Kidney (tissue), 14 donors: ENCODE data around the gene TAF11L4. TPM values are rescaled to one million over a fixed set of nuclear protein-coding genes. Genes with fewer than 3 reads are reported as not detected.
A peak's percentile ranks its signal among the peaks of the same experiment; 100 is the strongest.
"Not testable (repeated sequence)": the region's sequence is repeated elsewhere in the genome, so short reads cannot be mapped to it uniquely, and the experiment has no call there.

Experiments
- DNase-seq, 5 donors: peaks; one replicate each; pipeline ENCODE4 v3.0.0-alpha.2; 2013 to 2020
- FAIRE-seq: peaks from 2 replicates; lab custom pipeline; 2012; peaks lifted over from hg19 to GRCh38; lab: Jason Lieb, UNC
- H3K27ac ChIP-seq, 2 donors: one replicate each; pipeline ENCODE4 v1.7.0; 2013; ENCODE audit warnings: low read depth in 2 of 2, low read length in 2 of 2, inconsistent platforms in 1 of 2
- H3K27me3 ChIP-seq: one replicate; pipeline ENCODE4 v1.7.1; 2013; ENCODE audit warnings: low read length, inconsistent platforms; ENCODE audit not compliant: control insufficient read depth, insufficient read depth
- H3K36me3 ChIP-seq, 3 donors: one replicate each; pipeline versions ENCODE4 v1.7.0 to v1.7.1; 2013; ENCODE audit warnings: low read length in 3 of 3, control low read depth in 1 of 3, inconsistent platforms in 1 of 3; ENCODE audit not compliant: insufficient read depth in 3 of 3, control insufficient read depth in 2 of 3
- H3K4me1 ChIP-seq, 3 donors: one replicate each; pipeline versions ENCODE4 v1.7.0 to v1.7.1; 2013; ENCODE audit warnings: low read length in 3 of 3, inconsistent platforms in 1 of 3, low read depth in 1 of 3; ENCODE audit not compliant: control insufficient read depth in 2 of 3, insufficient read depth in 2 of 3
- H3K4me3 ChIP-seq, 3 donors: one replicate each; pipeline versions ENCODE4 v1.7.0 to v1.8.1; 2013; ENCODE audit warnings: low read length in 3 of 3, control low read depth in 1 of 3, inconsistent platforms in 1 of 3
- H3K9ac ChIP-seq, 3 donors: one replicate each; pipeline versions ENCODE4 v1.7.0 to v1.7.1; 2013; ENCODE audit warnings: low read length in 3 of 3, control low read depth in 1 of 3, inconsistent platforms in 1 of 3
- H3K9me3 ChIP-seq, 3 donors: one replicate each; pipeline versions ENCODE4 v1.7.0 to v1.7.1; 2013; ENCODE audit warnings: low read length in 3 of 3, control low read depth in 1 of 3, inconsistent platforms in 1 of 3; ENCODE audit not compliant: control insufficient read depth in 2 of 3, insufficient read depth in 1 of 3
- intact Hi-C: fragments of 100-400 bp; cut with DNase I; formaldehyde crosslinking; loops from one replicate; pipeline ENCODE4 v1.11.1; 2022
- polyA plus RNA-seq: library from polyadenylated mRNA; stranded (reverse); fragments of 350-450 nt; fragmentation: Illumina TruSeq; extraction: RNeasy Lipid Tissue Mini Kit (QIAGEN cat#74804); gene quantifications from one replicate; pipeline ENCODE4 v1.2.3, GENCODE V29; 2014; ENCODE audit warnings: low read depth, low replicate concordance; ENCODE audit not compliant: insufficient read depth
- total RNA-seq: library from RNA; stranded (reverse); fragmentation: NEBNext Ultra II Directional; extraction: Animal tissue kit (Norgen Biotek cat#: 25700); gene quantifications from one replicate; pipeline ENCODE4 v1.2.1, GENCODE V29; 2021
- TF ChIP-seq, protein P1 (sequence below): IDR thresholded peaks from 3 replicates; pipeline ENCODE4 v1.5.1; 2012; ENCODE audit warnings: mild to moderate bottlenecking, moderate library complexity, borderline replicate concordance; ENCODE audit not compliant: insufficient read depth; ENCODE audit errors: extremely low read depth
- donor health status: control.
- donor health status: control.
- donor health status: control.
- donor health status: control.
- donor health status: control.
- donor health status: DM: yes; HTN: yes; CAD: no.
- donor health status: Normal renal cell carcinoma (clear cell type).

Gene TAF11L4
- total and polyA plus RNA-seq, 2 donors from 2014 or later: not detected

DNA sequence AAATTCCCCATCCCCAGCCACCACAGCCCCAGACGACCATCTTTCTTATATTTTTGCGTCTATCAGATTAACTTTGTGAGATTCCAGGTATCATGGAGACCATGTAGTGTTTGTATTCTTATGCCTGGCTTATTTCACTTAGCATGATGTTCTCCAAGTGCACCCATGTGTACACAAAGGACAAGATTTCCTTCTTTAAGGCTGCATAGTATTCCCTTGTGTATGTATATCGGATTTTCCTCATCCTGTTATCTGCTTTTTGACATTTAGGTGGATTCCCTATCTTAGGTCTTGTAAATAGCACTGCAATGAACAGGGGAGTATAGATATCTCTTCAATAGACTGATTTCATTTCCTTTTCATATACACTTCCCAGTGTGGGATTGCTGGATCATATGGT, 28.8 kb upstream of the TAF11L4 start:
- Histone ChIP-seq H3K9ac (no peak overlapping the region), H3K4me3 (no peak overlapping the region), H3K36me3 (no peaks in the 10 kb centered on the region), H3K9me3 (no peaks in the 10 kb centered on the region), H3K27ac (no peak overlapping the region), H3K27me3 (no peaks in the 10 kb centered on the region), H3K4me1 (no peaks in the 10 kb centered on the region)
- FAIRE-seq (no peak), DNase-seq (no peak)
- TF ChIP-seq, protein P1, sequence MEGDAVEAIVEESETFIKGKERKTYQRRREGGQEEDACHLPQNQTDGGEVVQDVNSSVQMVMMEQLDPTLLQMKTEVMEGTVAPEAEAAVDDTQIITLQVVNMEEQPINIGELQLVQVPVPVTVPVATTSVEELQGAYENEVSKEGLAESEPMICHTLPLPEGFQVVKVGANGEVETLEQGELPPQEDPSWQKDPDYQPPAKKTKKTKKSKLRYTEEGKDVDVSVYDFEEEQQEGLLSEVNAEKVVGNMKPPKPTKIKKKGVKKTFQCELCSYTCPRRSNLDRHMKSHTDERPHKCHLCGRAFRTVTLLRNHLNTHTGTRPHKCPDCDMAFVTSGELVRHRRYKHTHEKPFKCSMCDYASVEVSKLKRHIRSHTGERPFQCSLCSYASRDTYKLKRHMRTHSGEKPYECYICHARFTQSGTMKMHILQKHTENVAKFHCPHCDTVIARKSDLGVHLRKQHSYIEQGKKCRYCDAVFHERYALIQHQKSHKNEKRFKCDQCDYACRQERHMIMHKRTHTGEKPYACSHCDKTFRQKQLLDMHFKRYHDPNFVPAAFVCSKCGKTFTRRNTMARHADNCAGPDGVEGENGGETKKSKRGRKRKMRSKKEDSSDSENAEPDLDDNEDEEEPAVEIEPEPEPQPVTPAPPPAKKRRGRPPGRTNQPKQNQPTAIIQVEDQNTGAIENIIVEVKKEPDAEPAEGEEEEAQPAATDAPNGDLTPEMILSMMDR: no peak
- intact Hi-C loops: no loop called here

DNA sequence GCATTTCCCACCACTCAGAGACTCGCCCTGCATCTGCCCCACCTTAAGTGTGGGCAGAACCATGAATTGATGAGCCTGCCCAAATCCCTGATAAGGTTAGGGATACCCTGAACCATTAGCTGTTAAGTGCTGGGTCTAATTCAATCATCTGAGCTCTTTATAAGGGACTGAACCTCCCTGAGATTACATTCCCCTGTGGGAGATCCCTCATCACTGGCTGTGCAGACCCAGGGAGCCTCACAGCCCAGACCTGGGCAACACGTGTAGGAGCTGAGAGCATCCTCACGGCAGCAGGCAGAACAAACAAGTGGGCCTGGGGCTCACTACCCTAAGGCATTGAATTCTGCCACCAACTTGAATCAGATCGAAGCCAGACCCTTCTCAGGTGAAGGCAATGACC, 24.2 kb upstream of the TAF11L4 start:
- no peaks in the 10 kb centered on the region for H3K27me3 ChIP-seq
- no peak overlapping the region for H3K27ac ChIP-seq
- H3K9me3 ChIP-seq: no peaks in the 10 kb centered on the region
- H3K4me3 ChIP-seq: no peak overlapping the region
- FAIRE-seq (no peak), DNase-seq (no peak)
- intact Hi-C loops: no loop called here
- H3K9ac ChIP-seq: no peak overlapping the region
- TF ChIP-seq, protein P1: no peak
- H3K36me3 ChIP-seq: no peaks in the 10 kb centered on the region
- no peaks in the 10 kb centered on the region for H3K4me1 ChIP-seq

DNA sequence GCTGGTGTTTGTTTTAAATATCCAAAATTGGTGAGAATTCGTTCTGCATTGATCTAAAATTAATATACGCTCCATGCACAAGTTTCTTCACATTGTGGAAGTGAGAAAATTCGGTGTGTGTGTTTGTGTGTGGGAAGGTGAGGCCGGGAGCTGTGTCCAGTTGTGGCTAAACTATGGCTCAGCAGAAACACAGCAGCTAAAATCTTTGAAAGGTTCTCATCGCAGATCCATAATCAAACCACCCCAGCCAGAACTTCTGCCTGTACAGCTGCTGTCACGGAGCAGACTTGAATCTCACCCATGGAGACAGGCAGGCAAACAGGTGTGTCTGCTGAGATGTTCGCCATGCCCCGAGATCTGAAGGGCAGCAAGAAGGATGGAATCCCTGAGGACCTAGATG, 23.7 kb upstream of the TAF11L4 start, which contains the start of gene TAF11L2:
Gene TAF11L2, plus strand, starts transcription at position 301 of the 400 bp plus-strand sequence.
- intact Hi-C loops, H3K9me3 ChIP-seq, DNase-seq, H3K4me1 ChIP-seq, FAIRE-seq, H3K36me3 ChIP-seq, H3K4me3 ChIP-seq, H3K27ac ChIP-seq, H3K27me3 ChIP-seq, H3K9ac ChIP-seq: not testable (repeated sequence)

DNA sequence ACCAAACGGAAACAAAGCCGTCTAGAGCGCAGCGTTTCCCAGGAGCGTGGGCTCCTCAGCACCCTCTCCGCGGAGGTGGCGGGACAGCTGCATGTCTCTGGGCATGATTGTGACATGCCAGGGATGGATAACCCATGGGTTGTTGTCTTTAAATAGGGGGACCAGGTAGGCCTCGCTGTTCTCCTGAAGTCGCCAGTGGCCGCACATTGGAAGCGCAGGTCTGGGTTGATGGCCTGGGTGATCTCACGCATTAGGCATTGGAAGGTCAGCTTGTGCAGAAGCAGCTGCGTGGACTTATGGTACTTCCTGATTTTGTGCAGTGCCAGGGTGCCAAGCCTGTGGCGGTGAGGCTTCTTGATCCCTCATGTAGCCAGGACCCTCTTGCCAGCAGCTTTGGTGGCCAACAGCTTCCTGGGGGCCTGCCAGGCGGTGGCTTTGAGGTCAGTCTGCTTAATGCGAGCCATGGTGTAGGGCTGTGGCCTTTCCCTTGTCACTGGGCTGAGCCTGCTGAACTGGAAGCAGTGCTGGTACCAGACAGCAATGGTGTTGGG, 9.8 kb upstream of the TAF11L4 start:
- H3K27me3 ChIP-seq: no peaks in the 10 kb centered on the region
- no peak overlapping the region for H3K9ac ChIP-seq
- FAIRE-seq: no peak
- intact Hi-C loops: no loop called here
- TF ChIP-seq, protein P1: no peak
- no peaks in the 10 kb centered on the region for H3K9me3 ChIP-seq
- H3K4me3 ChIP-seq: no peak overlapping the region
- H3K4me1 ChIP-seq: no peaks in the 10 kb centered on the region
- peak in 1 of 5 donors; percentile 52 for DNase-seq
- H3K27ac ChIP-seq: no peak overlapping the region
- H3K36me3 ChIP-seq: no peaks in the 10 kb centered on the region

DNA sequence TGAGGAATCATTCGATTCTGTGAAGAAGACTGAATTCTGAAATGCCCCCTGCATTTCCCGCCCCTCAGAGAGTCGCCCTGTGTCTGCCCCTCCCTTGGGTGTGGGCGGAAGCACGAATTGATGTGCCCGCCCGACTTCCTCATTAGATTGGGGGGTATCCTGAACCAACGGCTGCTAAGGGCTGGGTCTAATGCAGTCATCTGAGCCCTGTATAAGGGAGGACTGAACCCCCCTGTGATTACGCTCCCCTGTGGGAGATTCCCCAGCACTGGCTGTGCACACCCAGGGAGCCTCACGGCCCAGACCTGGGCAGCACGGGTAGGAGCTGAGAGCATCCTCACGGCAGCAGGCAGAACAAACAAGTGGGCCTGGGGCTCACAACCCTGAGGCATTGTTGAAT, 4.1 kb upstream of the TAF11L4 start:
- H3K4me1 ChIP-seq, H3K27me3 ChIP-seq, H3K27ac ChIP-seq, intact Hi-C loops, H3K36me3 ChIP-seq, H3K9ac ChIP-seq, H3K9me3 ChIP-seq, H3K4me3 ChIP-seq, FAIRE-seq: not testable (repeated sequence)
- DNase-seq: peak in 1 of 5 donors; percentile 80

DNA sequence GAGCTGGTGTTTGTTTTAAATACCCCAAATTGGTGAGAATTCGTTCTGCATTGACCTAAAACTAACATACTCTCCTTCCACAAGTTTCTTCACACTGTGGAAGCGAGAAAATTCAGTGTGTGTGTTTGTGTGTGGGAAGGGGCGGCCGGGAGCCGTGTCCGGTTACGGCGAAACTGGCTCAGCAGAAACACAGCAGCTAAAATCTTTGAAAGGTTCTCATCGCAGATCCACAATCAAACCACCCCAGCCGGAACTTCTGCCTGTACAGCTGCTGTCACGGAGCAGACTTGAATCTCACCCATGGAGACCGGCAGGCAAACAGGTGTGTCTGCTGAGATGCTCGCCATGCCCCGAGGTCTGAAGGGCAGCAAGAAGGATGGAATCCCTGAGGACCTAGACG, 3.5 kb upstream of the TAF11L4 start, which contains the start of gene TAF11L3:
Gene TAF11L3, plus strand, starts transcription at position 301 of the 400 bp plus-strand sequence.
- H3K27ac ChIP-seq, H3K27me3 ChIP-seq, H3K4me1 ChIP-seq, H3K9me3 ChIP-seq, H3K9ac ChIP-seq, H3K36me3 ChIP-seq, DNase-seq, intact Hi-C loops, H3K4me3 ChIP-seq, FAIRE-seq: not testable (repeated sequence)
